Ureter (tissue), 1 donor: ENCODE measurements around the gene STS. TPM values are rescaled to one million over a fixed set of nuclear protein-coding genes. Genes with fewer than 3 reads are reported as not detected.
A peak's percentile ranks its signal among the peaks of the same experiment; 100 is the strongest.

ENCODE experiments used
- DNase-seq: peaks from one replicate; pipeline ENCODE4 v3.0.0-alpha.2; 2020; ENCODE audit warnings: low spot score
- total RNA-seq: library from RNA; stranded (reverse); gene quantifications from one replicate; pipeline ENCODE4 v1.2.4, GENCODE V29; 2023
- donor health status: DM: yes; HTN: yes; CAD: no.

STS gene
- total RNA-seq, result 26.4 TPM

DNA sequence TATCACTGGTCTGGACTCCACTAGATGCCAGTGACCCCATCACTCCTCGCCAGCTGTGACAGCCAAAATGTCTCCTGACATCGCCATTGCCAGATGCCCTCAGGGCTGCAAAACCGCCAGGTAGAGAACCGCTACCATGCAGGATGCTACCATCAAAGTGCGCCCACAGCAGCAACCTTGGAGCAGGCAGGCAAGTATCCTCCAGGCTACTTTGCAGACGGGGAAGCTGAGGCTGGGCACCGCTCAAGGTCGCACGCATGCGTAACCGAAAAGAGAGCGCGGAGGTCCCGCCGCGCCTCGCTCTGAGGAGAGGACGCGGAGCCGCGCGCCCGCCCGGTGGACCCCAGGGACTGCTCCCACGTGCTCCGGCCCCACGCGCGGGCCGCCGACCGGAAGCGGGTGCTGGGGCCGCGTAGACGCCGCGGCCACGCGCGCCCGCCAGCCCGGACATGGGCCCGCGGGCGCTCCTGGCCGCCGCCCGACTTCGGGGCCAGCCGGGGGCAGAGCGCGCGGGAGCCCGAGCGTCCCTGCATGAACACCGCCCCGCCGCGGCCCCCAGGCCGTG lies at the start of gene STS:
TSS of gene STS (plus strand) at position 300 of the 565 bp plus-strand sequence. CDS start 105,488 bp downstream, outside the sequence.
- DNase-seq, result no peak

DNA sequence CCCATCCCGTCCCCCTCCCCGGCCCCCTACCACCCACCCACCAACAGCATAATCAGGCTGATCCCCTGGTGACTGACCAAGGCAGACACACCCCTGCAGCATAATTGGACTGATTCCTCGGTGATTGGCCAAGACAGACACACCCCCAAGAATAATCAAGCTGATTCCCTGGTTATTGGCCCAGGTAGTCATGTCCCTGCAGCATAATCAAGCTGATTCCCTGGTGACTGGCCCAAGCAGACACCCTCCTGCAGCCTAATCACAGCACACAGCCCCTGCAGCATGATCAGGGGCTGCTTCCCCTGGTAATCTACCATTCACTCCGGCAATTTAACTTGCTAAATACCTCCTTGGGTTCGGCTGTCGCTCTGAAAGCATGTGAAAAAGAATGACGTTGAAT lies 47.5 kb upstream of the STS start:
- no peak for DNase-seq

DNA sequence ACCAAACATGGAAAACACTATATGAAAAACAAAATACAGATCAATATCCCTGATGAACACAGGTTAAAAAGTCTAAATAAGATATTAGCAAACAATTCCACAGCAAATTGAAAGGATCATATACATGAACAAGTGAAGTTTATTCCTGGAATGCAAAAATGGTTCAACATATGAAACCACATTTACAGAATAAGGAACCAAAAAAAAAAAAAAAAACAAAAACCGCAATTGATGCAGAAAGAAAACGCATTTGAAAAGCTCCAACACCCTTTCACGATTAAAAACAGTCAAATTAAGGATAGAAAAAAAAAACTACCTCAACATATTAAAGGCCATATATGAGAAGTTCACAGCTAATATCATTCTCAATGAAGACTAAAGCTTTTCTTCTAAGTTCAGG lies 45.4 kb upstream of the STS start:
- DNase-seq, result no peak

- no peak for DNase-seq
Measured at GRCh38 chrX:7106649-7107048, 40.9 kb upstream of the STS start.

GRCh38 chrX:7108030-7108429 lies 39.5 kb upstream of the STS start:
- no peak for DNase-seq

DNA sequence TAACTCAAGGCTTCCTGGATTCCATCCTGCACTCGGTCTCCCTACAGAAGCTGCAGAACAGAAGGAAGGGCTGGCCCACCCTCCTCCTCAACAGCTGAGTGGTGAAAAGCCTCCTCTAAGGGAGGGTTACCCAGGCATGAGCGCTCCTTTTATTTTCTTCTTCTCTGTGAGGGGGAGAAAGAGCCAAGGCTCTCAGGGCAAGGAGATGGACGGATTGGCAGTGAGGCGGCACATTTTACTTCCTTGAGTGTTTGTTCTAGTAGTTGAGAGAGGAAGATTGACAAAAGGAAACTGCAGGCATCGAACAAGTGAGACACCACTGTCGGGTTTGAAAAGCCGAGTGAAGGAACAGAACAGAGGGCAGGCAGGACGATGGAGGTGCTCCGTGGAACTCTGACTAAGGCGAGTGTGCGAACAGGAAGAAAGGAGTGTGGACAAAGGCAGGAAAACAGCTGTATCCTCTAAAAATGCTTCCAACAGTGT lies 38.4 kb upstream of the STS start:
- DNase-seq, result no peak

- DNase-seq, result no peak
Measured at GRCh38 chrX:7109838-7110793, 37.4 kb upstream of the STS start.

- no peak for DNase-seq
Measured at GRCh38 chrX:7110821-7111276, 36.7 kb upstream of the STS start.

DNA sequence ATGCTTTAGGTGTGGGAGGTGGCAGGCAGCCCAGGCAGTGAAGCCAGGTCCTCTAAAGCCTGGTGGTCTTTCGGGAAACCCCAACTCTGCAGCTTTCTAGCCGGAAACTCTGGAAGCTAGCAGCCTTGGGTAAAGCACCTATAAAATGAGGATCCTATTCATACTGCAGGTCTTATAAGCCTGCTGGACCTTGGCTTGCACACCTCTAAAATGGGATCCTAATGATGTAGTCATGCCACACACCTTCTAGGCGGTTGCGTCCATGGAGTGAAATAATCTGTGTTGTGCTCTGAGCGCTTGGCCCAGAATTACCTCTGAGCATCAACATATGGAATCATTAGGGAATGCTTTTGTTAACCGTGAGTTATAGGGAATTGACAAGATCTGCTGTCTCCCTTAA lies 36.0 kb upstream of the STS start:
- no peak for DNase-seq

DNA sequence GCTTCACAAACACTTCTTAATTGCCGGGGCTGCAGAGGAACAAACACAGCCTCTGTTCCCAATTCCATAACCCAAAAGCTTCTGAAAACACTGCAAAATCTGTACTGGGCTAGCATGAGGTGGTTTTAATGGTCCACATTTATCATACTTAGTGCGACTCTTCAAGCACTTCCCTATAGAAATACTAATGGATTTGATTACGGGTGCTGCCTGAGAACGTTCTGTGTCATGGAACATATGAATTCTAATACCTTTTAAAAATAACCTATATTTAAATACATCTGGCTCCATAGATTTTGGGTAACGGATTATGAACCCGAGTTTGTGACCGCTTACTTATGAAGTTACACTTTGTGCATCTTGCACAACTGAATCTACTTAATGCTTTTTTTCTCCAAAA lies 35.4 kb upstream of the STS start:
- no peak for DNase-seq

GRCh38 chrX:7115557-7115956 lies 32.0 kb upstream of the STS start:
- DNase-seq, result no peak

- no peak for DNase-seq
Measured at GRCh38 chrX:7116081-7116480, 31.4 kb upstream of the STS start.

GRCh38 chrX:7117587-7117986 lies 29.9 kb upstream of the STS start:
- DNase-seq, result no peak

- no peak for DNase-seq
Measured at GRCh38 chrX:7119950-7120877, 27.3 kb upstream of the STS start.

- no peak for DNase-seq
Measured at GRCh38 chrX:7120878-7121219, 26.7 kb upstream of the STS start.

- DNase-seq, result no peak
Measured at GRCh38 chrX:7127056-7127455, 20.5 kb upstream of the STS start.

- peak; percentile 50 for DNase-seq
Measured at GRCh38 chrX:7131621-7132020, 15.9 kb upstream of the STS start.

DNA sequence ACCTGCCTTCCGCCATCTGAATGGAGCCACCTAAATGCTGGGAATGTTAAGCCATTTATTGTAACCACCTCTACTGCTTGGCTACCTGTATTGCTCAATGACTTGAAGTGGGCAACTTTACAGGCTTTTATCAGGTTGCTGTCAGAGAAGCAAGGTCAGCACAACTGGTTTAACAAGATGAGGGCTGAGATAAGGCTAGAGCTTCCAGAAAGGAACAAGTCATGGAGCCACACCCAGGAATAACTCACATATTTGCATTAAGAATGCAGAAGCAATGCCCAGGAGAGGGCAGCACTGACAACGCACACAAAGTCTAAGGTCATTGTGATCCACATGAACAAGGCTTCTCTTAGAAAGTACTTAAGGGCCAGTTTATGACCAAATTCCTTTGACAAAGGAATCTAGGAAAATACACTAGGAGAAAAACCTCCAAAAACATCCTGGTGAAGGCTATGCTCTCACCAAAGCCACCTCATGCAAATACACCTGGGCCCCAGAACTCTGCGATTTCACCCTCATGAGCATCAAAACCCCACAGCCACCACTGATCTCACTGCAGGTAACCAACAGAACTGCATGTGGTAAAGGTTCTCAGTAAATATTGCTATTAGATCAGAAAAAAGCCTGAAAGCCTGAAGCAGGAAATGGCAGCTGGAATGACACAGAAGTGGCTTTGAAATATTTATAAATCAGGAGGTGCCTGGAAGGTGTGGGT lies 15.0 kb upstream of the STS start:
- DNase-seq, result peak; percentile 86

GRCh38 chrX:7133050-7133440 lies 14.5 kb upstream of the STS start:
- DNase-seq, result no peak

DNA sequence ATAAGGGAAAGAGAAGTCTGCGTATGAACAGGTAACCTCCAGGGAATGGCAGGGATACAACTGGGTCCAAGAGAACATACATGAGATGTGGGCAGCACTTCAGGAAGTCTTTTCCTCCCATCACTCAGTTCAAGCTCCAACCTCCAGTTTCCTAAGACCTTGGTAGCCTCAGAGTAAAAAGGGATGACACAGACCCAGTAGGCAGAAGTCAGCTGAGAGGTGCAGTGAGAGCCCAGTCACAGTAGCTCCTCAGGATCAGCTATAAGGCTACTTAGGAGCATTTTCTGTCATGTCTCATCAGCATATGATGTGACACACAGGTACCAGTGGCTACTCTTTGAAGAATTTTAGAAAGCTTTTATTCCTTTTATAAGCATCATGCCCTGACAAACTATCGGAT lies 12.5 kb upstream of the STS start:
- no peak for DNase-seq
